ENCODE measurements around the gene COL10A1. TPM values are rescaled to one million over a fixed set of nuclear protein-coding genes. Genes with fewer than 3 reads are reported as not detected.

The COL10A1 gene
- not detected in 2 replicates for total RNA-seq (2022)
- Bru-seq, nascent RNA: not detected
- BruChase-seq, experiment 1, labeled RNA remaining after a 2-hour chase: not detected
- BruChase-seq, experiment 2, labeled RNA remaining after a 6-hour chase: percentile 18 among the genes with signal in this experiment
- long read RNA-seq: 0 reads

DNA sequence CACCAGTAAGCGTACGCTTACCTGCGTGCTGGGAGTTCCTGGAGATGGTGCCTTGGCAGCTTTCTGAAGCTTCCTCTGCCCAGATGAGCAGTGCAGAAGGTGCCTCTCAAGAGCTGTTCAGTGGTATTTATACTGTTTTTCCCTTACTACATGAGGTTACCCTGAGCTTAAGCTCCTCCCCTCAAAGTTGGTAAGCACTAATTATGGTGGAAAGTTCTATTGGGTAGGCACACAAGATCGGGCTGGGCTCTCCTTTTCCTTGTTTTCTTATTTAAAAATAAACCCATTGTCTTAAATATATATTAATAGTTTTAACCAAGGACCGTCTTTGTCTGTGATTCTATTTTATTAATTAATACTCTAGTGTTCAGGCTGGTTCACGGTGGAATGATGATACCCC is at the start of gene COL10A1:
COL10A1 (minus strand) TSS at position 101 of the 400 bp plus-strand sequence. CDS start 640 bp downstream, outside the sequence.
- no peaks in the 10 kb centered on the region for H3K9me3 ChIP-seq
- H3K4me3 ChIP-seq (ENCODE audit: low read depth, low read length): no peak within 1 kb of the TSS
- Mint-ChIP-seq H3K9me3 (ENCODE audit: unreplicated experiment) (no peaks in the 10 kb centered on the region), H3K36me3 (ENCODE audit: insufficient read depth, unreplicated experiment) (no peaks in the 10 kb centered on the region), H3K27ac (ENCODE audit: unreplicated experiment) (no peak within 1 kb of the TSS), H3K4me3 (ENCODE audit: unreplicated experiment) (no peak within 1 kb of the TSS), H3K4me1 (ENCODE audit: low read depth, unreplicated experiment) (peaks cover 6% of the 10 kb centered on the region), H3K27me3 (ENCODE audit: insufficient read depth, unreplicated experiment) (no peaks in the 10 kb centered on the region)
- H3K4me1 ChIP-seq: no peaks in the 10 kb centered on the region
- no TSS peak for BruUV-seq (replicated peaks)
- no peak for DNase-seq
- no peaks in the 10 kb centered on the region for H3K27me3 ChIP-seq (replicated peaks; ENCODE audit: control insufficient read depth, insufficient read depth, low read length)
- TF ChIP-seq, protein P1, sequence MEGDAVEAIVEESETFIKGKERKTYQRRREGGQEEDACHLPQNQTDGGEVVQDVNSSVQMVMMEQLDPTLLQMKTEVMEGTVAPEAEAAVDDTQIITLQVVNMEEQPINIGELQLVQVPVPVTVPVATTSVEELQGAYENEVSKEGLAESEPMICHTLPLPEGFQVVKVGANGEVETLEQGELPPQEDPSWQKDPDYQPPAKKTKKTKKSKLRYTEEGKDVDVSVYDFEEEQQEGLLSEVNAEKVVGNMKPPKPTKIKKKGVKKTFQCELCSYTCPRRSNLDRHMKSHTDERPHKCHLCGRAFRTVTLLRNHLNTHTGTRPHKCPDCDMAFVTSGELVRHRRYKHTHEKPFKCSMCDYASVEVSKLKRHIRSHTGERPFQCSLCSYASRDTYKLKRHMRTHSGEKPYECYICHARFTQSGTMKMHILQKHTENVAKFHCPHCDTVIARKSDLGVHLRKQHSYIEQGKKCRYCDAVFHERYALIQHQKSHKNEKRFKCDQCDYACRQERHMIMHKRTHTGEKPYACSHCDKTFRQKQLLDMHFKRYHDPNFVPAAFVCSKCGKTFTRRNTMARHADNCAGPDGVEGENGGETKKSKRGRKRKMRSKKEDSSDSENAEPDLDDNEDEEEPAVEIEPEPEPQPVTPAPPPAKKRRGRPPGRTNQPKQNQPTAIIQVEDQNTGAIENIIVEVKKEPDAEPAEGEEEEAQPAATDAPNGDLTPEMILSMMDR (IDR thresholded peaks at IDR 0.05; ENCODE audit: insufficient read depth in 1 of 2, low read depth in 1 of 2, low read length in 1 of 2, severe bottlenecking in 1 of 2, unreplicated experiment in 1 of 2): no peak
- ChIA-PET POLR2A (no interaction called here), CTCF (no interaction called here)
- intact Hi-C loops (cut with micrococcal nuclease; ENCODE audit: unreplicated experiment): no loop called here
- H3K36me3 ChIP-seq (ENCODE audit: control insufficient read depth, insufficient read depth, low read length): no peaks in the 10 kb centered on the region

DNA sequence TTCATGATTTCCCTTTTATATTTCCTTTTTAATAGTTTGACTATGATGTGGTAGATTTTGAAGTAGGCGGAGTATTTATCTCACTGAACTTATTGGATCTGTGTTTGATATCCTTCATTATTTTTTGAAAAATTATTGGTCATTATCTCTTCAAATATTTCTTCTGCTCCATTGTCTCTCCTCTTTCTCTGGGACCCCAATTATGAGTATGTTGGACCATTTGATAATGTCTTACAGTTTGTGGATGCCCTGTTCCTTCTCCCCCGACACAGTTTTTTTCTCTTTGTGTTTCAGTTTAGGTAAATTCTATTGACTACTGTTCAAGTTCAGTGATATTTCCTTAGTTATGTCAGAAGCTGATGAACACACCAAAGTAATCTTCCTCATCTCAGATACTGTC is 49.4 kb upstream of the COL10A1 start:
- H3K27me3 ChIP-seq (replicated peaks; ENCODE audit: control insufficient read depth, insufficient read depth, low read length): no peaks in the 10 kb centered on the region

DNA sequence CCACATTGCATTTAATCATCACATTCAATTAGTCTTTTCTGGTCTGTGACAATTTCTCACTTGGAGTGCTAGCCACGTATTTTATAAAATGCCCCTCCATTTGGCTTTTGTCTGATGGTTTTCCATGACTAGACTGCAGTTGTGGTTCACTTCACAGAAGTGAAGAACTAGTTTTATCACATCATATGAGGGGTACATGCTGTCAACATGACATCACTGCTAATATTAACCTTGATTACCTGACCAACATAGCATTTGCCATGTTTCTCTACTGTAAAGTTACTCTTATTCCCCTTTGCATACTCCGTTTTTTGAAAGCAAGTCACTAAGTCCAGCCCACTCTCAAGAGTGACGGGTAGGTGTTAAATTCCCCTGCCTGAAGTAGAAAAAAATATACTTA is 48.0 kb upstream of the COL10A1 start:
- CTCF ChIA-PET: no interaction called here
- Histone ChIP-seq H3K4me3 (ENCODE audit: low read depth, low read length) (no peak overlapping the region), H3K27me3 (replicated peaks; ENCODE audit: control insufficient read depth, insufficient read depth, low read length) (no peaks in the 10 kb centered on the region), H3K9me3 (peaks cover 3% of the 10 kb centered on the region; the same call in 1 of the 2 replicates), H3K36me3 (ENCODE audit: control insufficient read depth, insufficient read depth, low read length) (no peaks in the 10 kb centered on the region), H3K4me1 (no peaks in the 10 kb centered on the region)
- H3K4me1 Mint-ChIP-seq (ENCODE audit: low read depth, unreplicated experiment): peaks cover 7% of the 10 kb centered on the region
- H3K27ac Mint-ChIP-seq (ENCODE audit: unreplicated experiment): no peak overlapping the region
- POLR2A ChIA-PET: no interaction called here
- BruUV-seq (replicated peaks): no TSS peak
- peaks cover 12% of the 10 kb centered on the region for H3K9me3 Mint-ChIP-seq (ENCODE audit: unreplicated experiment)
- H3K4me3 Mint-ChIP-seq (ENCODE audit: unreplicated experiment): no peak overlapping the region
- DNase-seq: no peak
- intact Hi-C loops (cut with micrococcal nuclease; ENCODE audit: unreplicated experiment): no loop called here
- no peaks in the 10 kb centered on the region for H3K27me3 Mint-ChIP-seq (ENCODE audit: insufficient read depth, unreplicated experiment)
- no peaks in the 10 kb centered on the region for H3K36me3 Mint-ChIP-seq (ENCODE audit: insufficient read depth, unreplicated experiment)
- TF ChIP-seq, protein P1 (IDR thresholded peaks at IDR 0.05; ENCODE audit: insufficient read depth in 1 of 2, low read depth in 1 of 2, low read length in 1 of 2, severe bottlenecking in 1 of 2, unreplicated experiment in 1 of 2): no peak

More for the DNA sequence above, 49.4 kb upstream of the COL10A1 start:
- Histone ChIP-seq H3K36me3 (ENCODE audit: control insufficient read depth, insufficient read depth, low read length) (no peaks in the 10 kb centered on the region), H3K4me3 (ENCODE audit: low read depth, low read length) (no peak overlapping the region), H3K9me3 (peaks cover 3% of the 10 kb centered on the region; the same call in 1 of the 2 replicates), H3K4me1 (no peaks in the 10 kb centered on the region)
- POLR2A ChIA-PET: no interaction called here
- H3K27ac Mint-ChIP-seq (ENCODE audit: unreplicated experiment): no peak overlapping the region
- H3K9me3 Mint-ChIP-seq (ENCODE audit: unreplicated experiment): peaks cover 12% of the 10 kb centered on the region
- DNase-seq: no peak
- H3K36me3 Mint-ChIP-seq (ENCODE audit: insufficient read depth, unreplicated experiment): no peaks in the 10 kb centered on the region
- intact Hi-C loops (cut with micrococcal nuclease; ENCODE audit: unreplicated experiment): no loop called here
- TF ChIP-seq, protein P1 (IDR thresholded peaks at IDR 0.05; ENCODE audit: insufficient read depth in 1 of 2, low read depth in 1 of 2, low read length in 1 of 2, severe bottlenecking in 1 of 2, unreplicated experiment in 1 of 2): no peak
- CTCF ChIA-PET: no interaction called here
- H3K4me1 Mint-ChIP-seq (ENCODE audit: low read depth, unreplicated experiment): peaks cover 7% of the 10 kb centered on the region
- no peak overlapping the region for H3K4me3 Mint-ChIP-seq (ENCODE audit: unreplicated experiment)
- BruUV-seq (replicated peaks): no TSS peak
- H3K27me3 Mint-ChIP-seq (ENCODE audit: insufficient read depth, unreplicated experiment): no peaks in the 10 kb centered on the region

All from Caco-2 (cell line).